GM12872 (cell line): Measurements from ENCODE around the gene QDPR.

ENCODE experiments used
- CTCF ChIP-seq: IDR thresholded peaks from 3 replicates; pipeline ENCODE4 v1.5.1; 2011; ENCODE audit warnings: low read depth, mild to moderate bottlenecking, low read length, moderate library complexity; ENCODE audit not compliant: insufficient read depth

Gene QDPR

DNA sequence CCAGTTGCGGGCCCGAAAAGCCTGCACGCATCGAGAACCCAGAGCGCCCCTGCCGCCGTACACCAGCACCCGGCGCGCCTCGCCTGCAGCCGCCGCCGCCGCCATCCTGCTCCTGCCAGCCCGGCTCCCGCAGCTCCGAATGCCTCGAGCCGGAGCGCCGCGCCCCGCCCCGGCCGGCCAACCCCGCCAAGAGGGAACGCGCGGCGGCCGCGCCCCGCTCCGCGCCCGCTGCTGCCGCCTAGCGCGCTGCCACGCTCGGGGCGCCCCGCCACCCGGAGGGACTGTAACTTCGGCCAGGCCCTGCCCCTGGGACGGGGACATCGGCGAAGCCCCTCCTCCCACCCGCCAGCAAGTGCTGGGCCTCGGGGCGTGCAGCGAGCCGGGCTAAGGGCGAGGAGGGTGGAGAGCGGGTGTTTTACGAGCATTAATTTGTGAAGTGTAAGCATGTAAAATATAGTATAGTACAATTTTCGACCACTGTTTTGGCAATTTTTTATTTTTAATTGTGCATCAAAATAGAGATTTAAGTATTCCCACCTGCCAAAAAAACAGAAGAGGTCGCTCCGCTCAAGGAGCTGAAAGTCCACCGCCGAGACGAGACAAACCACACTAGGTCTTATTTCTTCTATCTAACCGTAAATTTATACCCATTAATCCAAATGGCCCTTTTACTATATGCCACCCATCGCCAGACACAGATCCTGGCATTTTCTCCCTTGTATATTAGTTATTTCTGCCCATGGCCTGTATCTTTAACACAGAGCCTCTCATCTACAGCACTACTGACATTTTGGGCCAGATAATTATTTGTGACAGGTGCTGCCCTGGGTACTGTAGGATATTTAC lies at the start of gene QDPR:
Gene QDPR, minus strand, starts transcription at position 141 of the 846 bp plus-strand sequence. Its CDS starts 36 bp downstream, at position 105.
- TF ChIP-seq CTCF = peak; percentile 26; the same call in 2 of the 3 replicates

DNA sequence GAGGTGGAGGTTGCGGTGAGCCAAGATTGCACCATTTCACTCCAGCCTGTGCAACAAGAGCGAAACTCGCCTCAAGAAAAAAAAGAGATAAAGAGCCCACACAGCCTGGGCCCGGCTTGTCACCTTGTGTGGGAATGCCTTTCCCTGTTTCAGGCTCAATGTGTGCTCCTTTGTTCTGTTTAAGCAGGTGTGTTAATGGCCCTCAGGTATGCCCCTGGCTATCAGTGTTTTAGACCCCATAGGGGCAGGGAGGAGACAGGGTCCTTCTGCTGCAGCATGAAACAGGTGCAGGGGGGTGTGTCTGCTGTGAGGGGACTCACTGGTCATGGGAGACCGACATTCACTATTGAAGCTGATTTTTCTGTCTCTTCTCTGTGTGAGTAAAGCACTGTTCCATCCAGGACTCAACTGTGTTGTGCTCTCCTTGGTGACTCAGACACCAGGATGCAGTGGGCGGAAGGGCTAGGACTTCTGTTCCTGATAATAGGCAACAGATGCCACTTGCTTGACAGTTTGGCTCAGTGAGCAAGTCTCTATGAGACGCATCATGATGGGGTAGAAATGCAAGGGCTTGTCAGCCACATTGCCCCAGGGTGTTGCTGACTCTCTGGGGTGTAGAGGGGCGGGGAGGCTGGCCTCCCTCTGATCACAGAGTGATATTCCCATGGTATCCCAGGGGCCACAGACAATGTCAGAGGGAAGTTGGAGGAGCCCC lies 49.5 kb upstream of the QDPR start:
- TF ChIP-seq CTCF = no peak

DNA sequence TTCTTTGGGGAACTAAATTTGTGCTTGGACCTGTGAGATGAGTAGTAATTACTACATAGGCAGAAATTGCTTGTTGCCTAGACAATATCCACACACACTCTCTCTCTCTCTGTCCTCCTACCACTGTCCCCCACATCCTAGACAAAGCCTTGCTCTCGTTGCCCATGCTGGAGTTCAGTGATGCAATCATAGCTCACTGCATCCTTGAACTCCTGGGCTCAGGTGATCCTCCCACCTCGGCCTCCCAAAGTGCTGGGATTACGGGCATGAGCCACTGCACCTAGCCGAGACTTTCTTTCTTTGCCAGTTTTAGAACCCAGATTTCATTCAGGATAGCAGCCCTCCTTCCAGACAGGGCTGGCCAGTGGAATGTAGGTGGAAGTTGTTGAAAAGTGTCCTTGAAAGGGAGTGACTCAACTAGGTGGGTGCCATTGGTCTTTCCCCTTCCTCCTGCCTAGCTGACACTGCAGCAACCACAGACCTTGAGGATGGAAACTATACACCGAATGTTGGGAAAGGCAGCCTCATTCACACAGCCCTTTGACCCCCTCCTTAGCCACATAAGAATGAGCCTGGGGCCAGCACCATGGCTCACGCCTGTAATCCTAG lies 48.3 kb upstream of the QDPR start:
- TF ChIP-seq CTCF = no peak

- TF ChIP-seq CTCF = no peak
These were observed 47.8 kb upstream of the QDPR start for GRCh38 chr4:17559709-17560048.

- TF ChIP-seq CTCF = no peak
These were observed 47.2 kb upstream of the QDPR start for GRCh38 chr4:17558941-17559708.

- TF ChIP-seq CTCF = no peak
These were observed 46.0 kb upstream of the QDPR start for GRCh38 chr4:17557880-17558279.

- no peak for TF ChIP-seq CTCF
These were observed 44.6 kb upstream of the QDPR start for GRCh38 chr4:17556498-17556897.
